AG10803 (cell line): Measurements from ENCODE around the gene HS6ST2.

Experiments used
- DNase-seq: peaks from one replicate; pipeline ENCODE4 v3.0.0; 2010; ENCODE audit warnings: low read depth
- H3K4me3 ChIP-seq: 2 replicates; pipeline ENCODE4 v1.5.1; 2011; ENCODE audit warnings: mild to moderate bottlenecking, low read length, control low read depth
- TF ChIP-seq, protein P1 (sequence below): conservative IDR thresholded peaks from 2 replicates; pipeline ENCODE4 v1.5.1; 2011; ENCODE audit warnings: mild to moderate bottlenecking, low read length, control low read depth, inconsistent platforms

Gene HS6ST2

DNA sequence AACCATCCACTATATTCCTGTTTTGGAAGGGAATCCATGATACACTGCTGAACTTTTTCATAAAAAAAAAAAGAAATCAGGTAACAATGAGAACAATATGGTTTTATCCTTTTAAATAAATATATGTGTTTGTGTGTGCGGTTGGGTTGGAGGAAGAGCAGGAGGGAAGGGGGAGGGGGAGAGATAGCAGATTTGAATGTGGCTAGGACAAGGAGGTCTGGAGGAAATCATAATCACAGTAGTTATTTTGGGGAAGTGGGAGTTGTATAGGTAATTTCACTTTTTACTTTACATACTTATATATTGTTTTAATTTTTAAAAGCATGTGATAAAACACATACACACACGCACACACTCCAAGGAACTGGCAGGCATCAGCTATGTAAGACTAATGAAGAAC, 335.1 kb downstream of the HS6ST2 start:
- DNase-seq: no peak
- H3K4me3 ChIP-seq: no peak overlapping the region
- TF ChIP-seq, protein P1, sequence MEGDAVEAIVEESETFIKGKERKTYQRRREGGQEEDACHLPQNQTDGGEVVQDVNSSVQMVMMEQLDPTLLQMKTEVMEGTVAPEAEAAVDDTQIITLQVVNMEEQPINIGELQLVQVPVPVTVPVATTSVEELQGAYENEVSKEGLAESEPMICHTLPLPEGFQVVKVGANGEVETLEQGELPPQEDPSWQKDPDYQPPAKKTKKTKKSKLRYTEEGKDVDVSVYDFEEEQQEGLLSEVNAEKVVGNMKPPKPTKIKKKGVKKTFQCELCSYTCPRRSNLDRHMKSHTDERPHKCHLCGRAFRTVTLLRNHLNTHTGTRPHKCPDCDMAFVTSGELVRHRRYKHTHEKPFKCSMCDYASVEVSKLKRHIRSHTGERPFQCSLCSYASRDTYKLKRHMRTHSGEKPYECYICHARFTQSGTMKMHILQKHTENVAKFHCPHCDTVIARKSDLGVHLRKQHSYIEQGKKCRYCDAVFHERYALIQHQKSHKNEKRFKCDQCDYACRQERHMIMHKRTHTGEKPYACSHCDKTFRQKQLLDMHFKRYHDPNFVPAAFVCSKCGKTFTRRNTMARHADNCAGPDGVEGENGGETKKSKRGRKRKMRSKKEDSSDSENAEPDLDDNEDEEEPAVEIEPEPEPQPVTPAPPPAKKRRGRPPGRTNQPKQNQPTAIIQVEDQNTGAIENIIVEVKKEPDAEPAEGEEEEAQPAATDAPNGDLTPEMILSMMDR: no peak

DNA sequence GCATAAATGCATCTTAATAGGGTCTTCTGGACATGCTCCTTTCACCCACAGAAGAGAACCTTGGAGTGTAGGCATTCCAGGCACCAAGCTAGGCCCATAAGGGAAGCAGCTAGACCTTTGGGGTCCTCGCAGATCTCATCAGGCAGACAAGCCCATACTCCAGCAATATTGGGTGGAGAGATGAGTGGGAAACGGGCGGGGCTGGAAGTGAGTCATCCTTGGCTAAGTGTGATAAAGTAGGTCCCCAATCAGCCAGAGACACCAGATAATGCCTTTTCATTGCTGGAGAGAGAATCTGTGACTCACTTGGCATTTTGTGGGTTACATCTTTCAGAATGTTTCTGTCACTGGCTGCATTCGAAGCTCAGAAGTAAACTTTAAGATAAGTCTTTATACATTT, 336.3 kb downstream of the HS6ST2 start:
- peak; percentile 5 for DNase-seq
- H3K4me3 ChIP-seq: no peak overlapping the region
- TF ChIP-seq, protein P1: no peak

DNA sequence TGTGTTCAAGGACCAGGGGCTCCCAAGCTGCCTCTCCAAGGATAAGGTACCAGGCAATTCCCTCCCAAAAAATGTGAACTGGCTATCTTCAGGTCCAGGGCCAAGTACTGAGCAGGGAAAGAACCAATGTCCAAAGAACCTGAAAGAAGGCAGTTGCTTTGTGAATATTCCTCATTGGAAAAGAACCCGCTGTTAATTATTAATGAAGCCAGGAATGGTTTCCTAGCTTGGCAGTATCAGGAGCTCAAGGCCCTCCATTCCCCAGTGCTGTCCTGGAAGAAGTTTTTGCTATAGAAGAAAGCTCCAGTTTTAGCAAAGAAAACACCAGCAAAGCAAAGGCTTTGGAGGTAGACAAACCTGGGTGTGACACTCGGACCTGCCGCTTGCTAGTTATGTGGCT, 339.6 kb downstream of the HS6ST2 start:
- H3K4me3 ChIP-seq: no peak overlapping the region
- DNase-seq: no peak
- TF ChIP-seq, protein P1: no peak

DNA sequence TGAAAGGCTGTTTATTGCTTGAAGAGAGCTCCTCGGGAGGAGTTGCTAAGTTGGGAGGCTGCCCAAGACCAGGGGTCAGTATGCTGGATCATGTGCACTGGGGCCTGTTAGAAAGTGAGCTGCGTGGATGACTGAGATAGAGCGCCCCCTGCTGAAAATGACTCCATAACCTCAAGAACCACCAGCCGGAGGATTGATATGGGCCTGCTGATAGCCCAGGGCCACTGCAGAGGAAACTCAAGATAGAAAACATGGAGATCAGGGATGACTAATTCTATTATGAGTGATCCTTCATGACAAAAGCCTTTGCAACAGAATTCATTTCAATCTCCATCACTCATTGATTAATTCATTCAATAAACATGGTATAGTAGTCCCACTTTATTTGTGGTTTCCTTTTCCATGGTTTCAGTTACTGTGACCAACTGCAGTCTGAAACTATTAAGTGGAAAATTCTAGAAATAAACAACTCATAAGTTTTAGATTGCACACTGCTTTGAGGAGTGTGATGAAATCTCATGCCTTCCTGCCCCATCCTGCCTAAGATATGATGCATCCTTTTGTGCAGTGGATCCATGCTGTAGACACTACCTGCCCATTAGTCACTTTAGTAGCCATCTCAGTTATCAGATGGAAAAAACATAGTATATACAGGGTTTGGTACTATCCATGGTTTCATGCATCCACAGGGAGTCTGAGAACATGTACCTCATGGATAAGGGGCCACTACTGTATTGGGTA, 342.9 kb downstream of the HS6ST2 start:
- no peak overlapping the region for H3K4me3 ChIP-seq
- TF ChIP-seq, protein P1: peak; percentile 34
- DNase-seq: peak; percentile 15

DNA sequence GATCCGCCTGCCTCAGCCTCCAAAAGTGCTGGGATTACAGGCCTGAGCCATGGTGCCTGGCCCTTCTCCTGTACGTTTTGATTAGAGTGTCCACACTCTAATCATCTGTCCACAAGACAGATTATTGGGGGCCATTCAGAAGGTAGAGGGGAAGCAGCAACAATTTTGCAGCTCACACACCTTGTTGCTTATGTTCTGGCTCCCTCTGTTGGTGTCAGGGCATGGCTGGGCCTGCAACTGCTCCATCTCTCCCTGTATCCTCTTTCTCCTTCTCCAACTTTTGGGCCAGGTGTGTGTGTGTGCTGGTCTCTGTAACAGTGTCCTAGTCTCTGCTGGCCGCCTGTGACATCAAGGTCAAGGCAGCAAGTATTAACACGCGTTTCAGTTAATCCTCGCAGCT, 344.1 kb downstream of the HS6ST2 start:
- TF ChIP-seq, protein P1: peak; percentile 49
- no peak overlapping the region for H3K4me3 ChIP-seq
- DNase-seq: no peak

DNA sequence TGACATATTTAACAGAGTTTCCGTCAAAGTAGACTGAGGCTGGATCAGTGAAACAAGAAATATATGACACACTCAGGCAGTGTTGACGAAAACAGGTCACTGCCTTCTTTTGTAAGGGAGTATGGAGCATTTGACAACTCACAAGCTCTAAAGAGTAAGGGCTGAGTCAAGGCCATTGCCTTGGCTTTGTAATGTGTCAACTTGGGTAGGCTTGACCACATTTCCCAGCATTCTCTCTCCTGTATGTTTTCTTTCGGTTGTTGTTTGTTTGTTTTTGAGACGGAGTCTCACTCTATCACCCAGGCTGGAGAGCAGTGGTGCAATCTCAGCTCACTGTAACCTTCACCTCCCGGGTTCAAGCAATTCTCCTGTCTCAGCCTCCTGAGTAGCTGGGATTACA, 344.6 kb downstream of the HS6ST2 start:
- DNase-seq: no peak
- TF ChIP-seq, protein P1: no peak

DNA sequence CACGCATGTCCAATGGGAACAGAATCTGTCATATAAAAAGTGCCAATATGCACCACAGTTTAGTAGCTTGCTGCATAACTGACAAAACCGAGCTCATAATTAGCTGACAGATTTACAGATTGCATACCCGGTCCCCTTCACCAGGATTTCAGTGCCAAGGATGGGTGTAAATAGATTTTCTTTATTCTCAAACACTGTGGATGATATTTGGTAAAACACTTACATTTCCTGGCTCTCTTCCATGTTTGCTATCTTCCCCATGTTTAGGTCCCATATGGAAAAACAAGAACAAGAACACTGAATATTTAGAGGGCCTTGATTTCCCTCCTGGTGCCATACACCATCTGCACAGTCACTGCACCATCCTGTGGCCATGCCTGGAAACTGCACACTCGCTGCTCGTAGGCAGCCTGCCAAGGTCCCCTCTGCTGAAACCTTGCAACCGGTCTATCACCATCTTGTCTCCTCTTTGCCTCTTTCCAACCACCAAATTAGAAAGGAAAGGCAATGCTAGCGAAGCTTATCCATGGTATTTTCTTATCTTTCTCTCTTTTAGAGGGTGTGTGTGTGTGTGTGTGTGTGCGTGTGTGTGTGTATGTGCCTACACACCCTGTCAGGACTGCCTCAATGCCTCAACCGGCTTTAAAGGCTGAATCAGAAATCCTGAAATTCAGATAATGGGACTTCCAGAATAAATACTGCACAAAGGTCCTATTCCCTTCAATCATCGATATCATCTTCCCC, 345.4 kb downstream of the HS6ST2 start:
- no peak overlapping the region for H3K4me3 ChIP-seq
- TF ChIP-seq, protein P1: peak; percentile 63
- DNase-seq: peak; percentile 16

More for the DNA sequence above, 344.6 kb downstream of the HS6ST2 start:
- H3K4me3 ChIP-seq: no peak overlapping the region
